Glutamatergic neuron (in vitro differentiated cells): Measurements from ENCODE around the gene SYNGR4. TPM values are rescaled to one million over a fixed set of nuclear protein-coding genes. Genes with fewer than 3 reads are reported as not detected.

Experiments used
- DNase-seq: peaks from one replicate; pipeline ENCODE4 v3.0.0; 2022
- H3K27ac Mint-ChIP-seq: one replicate; pipeline ENCODE4 v1.8.0; 2020; ENCODE audit warnings: mild to moderate bottlenecking, mixed read lengths, inconsistent platforms; ENCODE audit not compliant: unreplicated experiment
- H3K27me3 Mint-ChIP-seq: one replicate; pipeline ENCODE4 v1.8.0; 2020; ENCODE audit warnings: mild to moderate bottlenecking, moderate library complexity, mixed read lengths, inconsistent platforms; ENCODE audit not compliant: unreplicated experiment
- H3K36me3 Mint-ChIP-seq: one replicate; pipeline ENCODE4 v1.8.0; 2020; ENCODE audit warnings: mild to moderate bottlenecking, mixed read lengths, inconsistent platforms; ENCODE audit not compliant: unreplicated experiment
- H3K4me1 Mint-ChIP-seq: one replicate; pipeline ENCODE4 v1.8.0; 2020; ENCODE audit warnings: mild to moderate bottlenecking, low read depth, mixed read lengths, inconsistent platforms; ENCODE audit not compliant: unreplicated experiment
- H3K4me3 Mint-ChIP-seq: one replicate; pipeline ENCODE4 v1.8.0; 2020; ENCODE audit warnings: mild to moderate bottlenecking, mixed read lengths, inconsistent platforms; ENCODE audit not compliant: unreplicated experiment
- H3K9me3 Mint-ChIP-seq: one replicate; pipeline ENCODE4 v1.8.0; 2020; ENCODE audit warnings: mild to moderate bottlenecking, moderate library complexity, mixed read lengths, inconsistent platforms; ENCODE audit not compliant: unreplicated experiment
- CTCF ChIP-seq: fragments of 200-600 bp; sonication (generic); IDR thresholded peaks from one replicate; pipeline ENCODE4 v1.5.0; 2021; ENCODE audit not compliant: partially characterized antibody, unreplicated experiment
- total RNA-seq: library from RNA; stranded (reverse); fragmentation: NEBNext Ultra II Directional; extraction: Animal tissue kit (Norgen Biotek cat#: 25700); gene quantifications from one replicate; pipeline ENCODE4 v1.2.1, GENCODE V29; 2021; ENCODE audit not compliant: unreplicated experiment

The SYNGR4 gene
- total RNA-seq, 1 donor from 2014 or later = not detected

- H3K27ac Mint-ChIP-seq = peak overlapping the region; percentile 62
- peak overlapping the region; percentile 77 for H3K4me3 Mint-ChIP-seq
- H3K9me3 Mint-ChIP-seq = peaks cover 17% of the 10 kb centered on the region
- no peaks in the 10 kb centered on the region for H3K36me3 Mint-ChIP-seq
- TF ChIP-seq CTCF = no peak
- peak; percentile 89 for DNase-seq
- peaks cover 26% of the 10 kb centered on the region for H3K4me1 Mint-ChIP-seq
- peaks cover 21% of the 10 kb centered on the region for H3K27me3 Mint-ChIP-seq
These were observed 34.4 kb downstream of the SYNGR4 start for GRCh38 chr19:48398375-48399235.

GRCh38 chr19:48400018-48400742 lies 36.0 kb downstream of the SYNGR4 start:
- peaks cover 17% of the 10 kb centered on the region for H3K9me3 Mint-ChIP-seq
- peaks cover 22% of the 10 kb centered on the region for H3K4me1 Mint-ChIP-seq
- H3K27me3 Mint-ChIP-seq = peaks cover 21% of the 10 kb centered on the region
- H3K4me3 Mint-ChIP-seq = peak overlapping the region; percentile 81
- peak overlapping the region; percentile 92 for H3K27ac Mint-ChIP-seq
- no peak for TF ChIP-seq CTCF
- DNase-seq = peak; percentile 67
- H3K36me3 Mint-ChIP-seq = no peaks in the 10 kb centered on the region

GRCh38 chr19:48401287-48401686 lies 37.1 kb downstream of the SYNGR4 start:
- Mint-ChIP-seq H3K27me3 (peaks cover 21% of the 10 kb centered on the region), H3K4me1 (peaks cover 24% of the 10 kb centered on the region), H3K9me3 (peaks cover 17% of the 10 kb centered on the region), H3K36me3 (peaks cover 6% of the 10 kb centered on the region), H3K27ac (peak overlapping the region; percentile 1), H3K4me3 (no peak overlapping the region)
- no peak for DNase-seq
- no peak for TF ChIP-seq CTCF

GRCh38 chr19:48403606-48404005 lies 39.4 kb downstream of the SYNGR4 start:
- Mint-ChIP-seq H3K4me1 (peaks cover 17% of the 10 kb centered on the region), H3K27me3 (peaks cover 13% of the 10 kb centered on the region), H3K9me3 (peaks cover 10% of the 10 kb centered on the region), H3K4me3 (no peak overlapping the region), H3K27ac (peak overlapping the region; percentile 45), H3K36me3 (peaks cover 6% of the 10 kb centered on the region)
- no peak for TF ChIP-seq CTCF
- DNase-seq = peak; percentile 67
